K562 (cell line): ENCODE results near the gene DXO. TPM values are rescaled to one million over a fixed set of nuclear protein-coding genes. Genes with fewer than 3 reads are reported as not detected.

Experiments used
- BHLHE40 ChIP-seq: IDR thresholded peaks from 2 replicates; pipeline ENCODE4 v1.6.1; 2011; ENCODE audit warnings: low read length, improper control_type of control experiment
- E2F4 ChIP-seq: sonication (generic); formaldehyde crosslinking; IDR thresholded peaks from 2 replicates; pipeline ENCODE4 v1.8.0; 2022; ENCODE audit warnings: mild to moderate bottlenecking, low read depth, missing genetic modification reagents
- FOSL1 ChIP-seq: fragments of 200-800 bp; sonication (Bioruptor generic); conservative IDR thresholded peaks from 2 replicates; pipeline ENCODE4 v1.6.1; 2016; ENCODE audit warnings: missing genetic modification characterization, missing compliant biosample characterization
- JUN ChIP-seq, 2 experiments: sonication (generic) in 1 of 2; formaldehyde crosslinking in 1 of 2; IDR thresholded peaks; 2 replicates each; pipeline versions ENCODE4 v1.6.1 to v1.8.0; 2012 to 2022; ENCODE audit warnings: borderline replicate concordance in 2 of 2, mild to moderate bottlenecking in 2 of 2, improper control_type of control experiment in 1 of 2, low read depth in 1 of 2, low read length in 1 of 2, missing genetic modification reagents in 1 of 2
- MTA2 ChIP-seq: fragments of 450-650 bp; IDR thresholded peaks from 2 replicates; pipeline ENCODE4 v1.6.1; 2016; ENCODE audit warnings: low read depth
- MTF1 ChIP-seq: fragments of 250-450 bp; sonication (Bioruptor Pico); IDR thresholded peaks from 2 replicates; pipeline ENCODE4 v1.9.0; 2021; ENCODE audit warnings: moderate library complexity, mild to moderate bottlenecking, inconsistent platforms, borderline replicate concordance
- NR2C1 ChIP-seq, 2 experiments: fragments of 450-650 bp; IDR thresholded peaks; 2 replicates each; pipeline ENCODE4 v1.6.1; 2017; ENCODE audit warnings: mild to moderate bottlenecking in 2 of 2, antibody characterized with exemption in 1 of 2, inconsistent platforms in 1 of 2, missing compliant biosample characterization in 1 of 2, missing genetic modification characterization in 1 of 2
- NR2C2 ChIP-seq, 2 experiments: fragments of 200-800 bp in 1 of 2; sonication (Bioruptor generic) in 1 of 2; sonication (generic) in 1 of 2; formaldehyde crosslinking in 1 of 2; IDR thresholded peaks; 2 replicates each; pipeline versions ENCODE4 v1.6.1 to v1.8.0; 2016 to 2022; ENCODE audit warnings: mild to moderate bottlenecking in 1 of 2, missing compliant biosample characterization in 1 of 2, missing genetic modification characterization in 1 of 2, missing genetic modification reagents in 1 of 2
- PHF21A ChIP-seq: fragments of 450-650 bp; IDR thresholded peaks from 2 replicates; pipeline ENCODE4 v1.6.1; 2017; ENCODE audit warnings: low read depth, borderline replicate concordance
- TRIM28 ChIP-seq: fragments of 450-650 bp; IDR thresholded peaks from 2 replicates; pipeline ENCODE4 v1.6.1; 2017
- ZBTB26 ChIP-seq: fragments of 450-650 bp; formaldehyde crosslinking; IDR thresholded peaks from 2 replicates; pipeline ENCODE4 v1.4.0; 2022; ENCODE audit warnings: missing genetic modification characterization
- ZBTB34 ChIP-seq: fragments of 250-450 bp; sonication (Bioruptor Pico); IDR thresholded peaks from 2 replicates; pipeline ENCODE4 v1.8.0; 2021; ENCODE audit warnings: mild to moderate bottlenecking, moderate library complexity
- ZBTB40 ChIP-seq, 2 experiments: fragments of 450-650 bp in 1 of 2; sonication (generic) in 1 of 2; formaldehyde crosslinking in 1 of 2; IDR thresholded peaks; 2 replicates each; pipeline versions ENCODE4 v1.7.1 to v1.9.0; 2016 to 2022; ENCODE audit warnings: inconsistent platforms in 1 of 2, mild to moderate bottlenecking in 1 of 2, missing genetic modification reagents in 1 of 2
- polyA plus RNA-seq, 8 experiments: library from polyadenylated mRNA; depleted of rRNA in 4 of 8; stranded (reverse) in 5 of 8; unstranded in 3 of 8; fragments of >200 nt; fragmentation: Nextera tagmentation in 2 of 8; fragmentation: Illumina TruSeq in 1 of 8; extraction: Ambion mirVana in 2 of 8; extraction: Trizol in 1 of 8; gene quantifications; 2 replicates each; pipeline versions ENCODE4 v1.2.1 to v1.2.3, GENCODE V29; 2011 to 2014; ENCODE audit warnings: inconsistent platforms in 1 of 8, missing spikeins in 1 of 8
- total RNA-seq, 7 experiments: library from RNA; depleted of rRNA in 6 of 7; stranded (reverse); fragments of >200 nt in 6 of 7; fragmentation: Illumina TruSeq in 2 of 7; extraction: Trizol in 2 of 7; gene quantifications; 2 replicates each; pipeline versions ENCODE4 v1.2.1 to v1.2.3, GENCODE V29; 2011 to 2021; ENCODE audit warnings: low replicate concordance in 1 of 7

DXO gene
- total and polyA plus RNA-seq, 9 of the 15 experiments (the other 6 are each of a cell fraction or from before 2014, with no cell fraction given) = 6.4 to 35.1 (median 19.4) TPM

- 0 out of 2 replicates have a peak, but pooled peaks have one; percentile 23 for TF ChIP-seq ZBTB26 (CRISPR knock-in tag)
- no peak for TF ChIP-seq JUN (IDR thresholded peaks at IDR 0.05; ENCODE audit: borderline replicate concordance, low read depth, low read length)
- 0 out of 2 replicates have a peak, but pooled peaks have one; percentile 18 for TF ChIP-seq JUN (CRISPR knock-in tag; IDR thresholded peaks at IDR 0.05; ENCODE audit: borderline replicate concordance)
- 0 out of 2 replicates have a peak, but pooled peaks have one; percentile 40 for TF ChIP-seq E2F4 (CRISPR knock-in tag)
- TF ChIP-seq ZBTB40 (IDR thresholded peaks at IDR 0.05) = peak; percentile 35; the same call in 1 of the 2 replicates
- TF ChIP-seq ZBTB40 (CRISPR knock-in tag; IDR thresholded peaks at IDR 0.05) = no peak
- TF ChIP-seq TRIM28 = 0 out of 2 replicates have a peak, but pooled peaks have one; percentile 18
- no peak for TF ChIP-seq FOSL1
- no peak for TF ChIP-seq BHLHE40
- no peak for TF ChIP-seq ZBTB34 (CRISPR knock-in tag)
- TF ChIP-seq PHF21A = 0 out of 2 replicates have a peak, but pooled peaks have one; percentile 24
- 0 out of 2 replicates have a peak, but pooled peaks have one; percentile 14 for TF ChIP-seq MTA2
- TF ChIP-seq NR2C2 (CRISPR knock-in tag; IDR thresholded peaks at IDR 0.05) = peak; percentile 61; the same call in 1 of the 2 replicates
- TF ChIP-seq NR2C2 (tag; IDR thresholded peaks at IDR 0.05) = peak; percentile 81; the same call in 1 of the 2 replicates
- TF ChIP-seq MTF1 (CRISPR knock-in tag) = no peak
- peak; percentile 72 for TF ChIP-seq NR2C1 (IDR thresholded peaks at IDR 0.05)
- peak; percentile 61 for TF ChIP-seq NR2C1 (tag; IDR thresholded peaks at IDR 0.05)
Observed at GRCh38 chr6:31948306-31948705, 23.6 kb downstream of the DXO start (continued).
